ENCODE results near the gene PLIN5. TPM values are rescaled to one million over a fixed set of nuclear protein-coding genes. Genes with fewer than 3 reads are reported as not detected.

Gene PLIN5
- total RNA-seq, 1 donor from 2014 or later, result 62.5 TPM

DNA sequence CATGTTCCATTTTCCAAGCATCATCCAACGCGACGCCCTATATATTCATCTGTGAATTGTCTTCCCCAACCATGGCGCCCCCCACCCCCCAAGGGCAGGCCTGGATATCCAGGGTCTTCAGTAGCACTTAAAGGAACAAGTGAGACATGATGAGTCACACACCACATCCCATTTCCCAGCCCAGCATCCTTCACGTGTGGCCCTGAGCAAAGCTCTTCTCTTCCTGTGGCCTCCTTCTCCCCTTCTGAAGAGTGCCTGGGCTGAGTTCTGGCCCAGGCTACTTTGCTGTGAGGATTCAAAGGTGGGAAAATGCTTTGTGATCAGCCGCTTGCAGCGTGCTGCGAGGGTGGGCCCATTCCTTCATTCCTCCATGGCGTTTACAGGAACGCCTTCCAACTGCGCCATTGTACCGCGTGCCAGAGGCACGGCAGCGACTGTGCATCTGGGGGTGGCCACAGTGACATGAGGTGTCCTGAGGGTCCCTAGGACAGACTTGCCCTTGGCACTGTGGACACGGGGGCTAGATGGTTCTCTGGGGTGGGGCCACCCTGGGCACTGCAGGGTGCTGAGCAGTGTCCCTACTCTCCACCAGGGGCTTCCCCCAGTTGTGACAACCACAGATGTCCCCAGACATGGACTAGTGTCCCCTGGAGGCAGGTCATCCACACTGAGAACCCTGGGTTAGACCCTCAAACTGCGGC, 28.4 kb downstream of the PLIN5 start:
- no peak for DNase-seq (ENCODE audit: low spot score)

DNA sequence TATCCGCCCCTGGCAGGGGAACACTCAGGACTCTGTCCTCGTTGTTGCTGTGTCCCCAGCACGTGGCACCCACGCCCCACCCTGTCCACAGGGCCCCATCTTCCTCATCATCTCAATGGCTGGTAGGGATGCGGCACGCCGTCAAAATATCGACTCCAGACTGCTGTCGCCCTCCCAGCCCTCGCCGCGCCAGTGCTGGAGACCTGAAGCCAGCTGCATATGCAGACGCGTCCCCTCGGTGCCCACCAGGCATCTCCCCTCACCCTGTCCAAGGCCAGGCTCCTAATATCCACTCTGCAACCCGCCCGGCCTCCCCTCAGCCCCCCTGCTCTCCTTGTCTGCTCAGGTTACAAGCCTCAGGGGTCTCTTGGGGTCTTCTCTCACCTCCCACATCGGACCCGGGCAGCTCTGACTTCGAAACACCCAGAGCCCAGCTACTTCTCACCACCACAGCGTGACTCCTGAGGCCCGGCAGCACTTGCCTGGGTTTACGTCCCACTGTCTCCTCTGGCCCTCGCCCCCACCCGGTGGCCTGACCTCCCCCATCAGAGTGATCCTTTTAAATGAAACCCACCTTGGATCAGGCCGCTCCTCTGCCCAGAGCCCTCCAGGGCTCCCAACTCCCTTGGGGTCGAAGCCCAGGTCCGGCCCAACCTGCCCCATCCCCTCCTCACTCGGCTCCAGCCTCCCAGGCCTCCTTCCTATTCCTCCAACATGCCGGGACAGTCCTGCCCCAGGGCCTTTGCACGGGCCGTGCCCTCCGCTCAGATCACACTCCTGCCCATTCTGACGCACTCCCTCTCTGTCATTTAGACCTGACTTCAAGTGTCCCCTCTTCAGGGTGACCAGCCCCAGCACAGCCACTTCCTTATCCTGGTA, 29.2 kb downstream of the PLIN5 start:
- DNase-seq (ENCODE audit: low spot score), result no peak

DNA sequence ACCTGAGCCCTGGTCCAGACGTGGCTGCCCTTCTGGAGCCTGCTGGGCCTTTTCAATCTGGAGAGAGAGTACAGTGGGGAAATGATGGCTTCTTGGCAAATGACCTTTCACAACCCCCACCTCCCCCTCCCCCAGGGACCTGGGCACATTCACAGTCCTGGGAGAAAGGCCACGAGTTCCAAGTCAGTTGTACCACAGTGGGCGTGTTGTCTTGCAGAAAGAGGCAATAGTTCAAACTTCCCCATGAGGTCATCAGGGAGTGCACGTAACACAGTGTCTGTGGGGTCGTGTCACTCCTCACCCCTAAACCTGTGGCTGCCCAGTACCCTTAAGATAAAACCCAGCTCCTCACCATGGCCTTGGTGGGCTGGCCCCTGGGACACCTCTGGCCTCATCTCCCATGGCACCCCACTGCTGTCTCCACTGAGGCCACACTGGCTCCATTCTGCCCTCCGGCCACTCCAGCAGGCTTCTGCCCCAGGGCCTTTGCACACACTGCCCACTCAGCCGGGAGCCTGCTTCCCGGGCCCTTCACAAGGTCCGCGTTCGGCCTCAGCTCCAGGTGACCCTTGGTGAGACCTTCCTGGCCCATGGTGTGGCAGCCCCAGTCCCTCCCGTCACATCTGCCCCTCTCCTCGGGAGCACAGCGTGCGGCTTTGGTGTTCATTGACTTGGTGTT, 30.0 kb downstream of the PLIN5 start:
- DNase-seq (ENCODE audit: low spot score), result no peak

DNA sequence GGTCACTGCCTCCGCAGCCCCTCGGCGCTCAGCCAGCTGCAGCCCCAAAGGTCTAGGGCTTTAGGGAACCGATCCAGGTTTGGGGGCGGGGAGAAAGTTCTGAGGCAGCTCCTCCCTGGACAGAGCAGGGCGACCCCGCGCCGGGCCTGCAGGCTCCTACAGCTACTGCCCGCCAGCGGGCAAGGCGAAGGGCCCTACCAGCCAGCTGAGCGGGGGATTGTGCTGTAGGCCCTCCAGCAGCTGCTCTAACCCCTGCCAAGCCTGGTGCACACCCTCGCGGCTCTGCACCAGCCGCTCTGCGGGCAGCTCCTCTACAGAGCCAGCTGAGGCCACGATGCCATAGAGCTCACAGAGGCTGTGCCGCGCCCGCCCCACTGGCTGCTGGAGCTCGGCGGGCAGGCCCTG, 30.7 kb downstream of the PLIN5 start:
- DNase-seq (ENCODE audit: low spot score), result no peak

DNA sequence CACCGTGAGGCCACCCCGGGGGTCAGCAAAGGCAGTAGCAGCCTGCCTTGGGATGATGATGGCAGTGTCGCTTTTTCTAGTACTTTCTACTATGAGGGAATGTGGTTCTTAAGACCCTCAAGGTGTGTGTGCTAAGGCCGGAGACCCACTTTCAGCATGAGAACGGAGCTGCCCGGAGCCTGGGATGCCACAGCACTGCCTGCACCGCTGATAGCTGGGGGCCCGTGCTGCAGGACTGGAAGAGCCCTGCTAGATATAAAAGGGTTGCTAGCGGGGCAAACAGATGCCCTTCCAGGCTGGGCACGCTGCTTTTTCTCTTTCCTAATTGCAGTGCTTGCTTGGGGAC, 31.2 kb downstream of the PLIN5 start:
- DNase-seq (ENCODE audit: low spot score), result no peak

DNA sequence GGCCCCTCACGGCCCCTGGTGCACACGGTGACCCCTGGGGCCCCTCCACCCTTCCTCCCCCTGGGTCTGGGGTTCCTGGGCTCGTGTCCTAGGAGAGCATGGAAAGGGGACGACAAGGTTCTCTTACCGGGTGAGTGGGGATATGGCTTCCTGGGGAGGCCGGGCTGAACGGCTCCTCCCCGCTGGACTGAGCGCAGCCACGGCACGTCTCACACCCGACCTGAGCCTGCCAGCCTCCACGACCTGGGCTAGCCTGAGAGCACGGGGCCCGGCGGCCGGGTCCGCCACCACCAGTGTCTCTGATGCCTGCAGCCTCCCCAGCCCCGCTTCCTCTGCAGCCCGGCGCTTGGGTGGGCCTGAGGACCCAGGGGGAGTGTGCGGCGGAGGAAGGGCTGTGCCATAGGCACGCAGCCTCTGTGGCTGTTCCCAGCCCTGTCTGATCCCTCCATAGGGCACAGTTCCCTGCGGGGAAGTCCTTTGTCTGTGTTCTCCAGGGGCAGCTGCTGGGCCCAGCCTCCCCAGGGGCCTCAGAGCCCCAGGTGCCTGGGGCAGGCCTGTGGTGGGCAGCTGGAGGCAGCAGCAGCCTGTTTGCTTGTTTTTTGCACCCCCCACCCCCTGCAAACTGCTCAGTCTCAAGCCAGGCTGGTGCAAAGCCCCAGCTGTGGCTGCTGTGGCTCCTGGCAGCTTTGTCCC, 31.7 kb downstream of the PLIN5 start:
- DNase-seq (ENCODE audit: low spot score), result no peak

DNA sequence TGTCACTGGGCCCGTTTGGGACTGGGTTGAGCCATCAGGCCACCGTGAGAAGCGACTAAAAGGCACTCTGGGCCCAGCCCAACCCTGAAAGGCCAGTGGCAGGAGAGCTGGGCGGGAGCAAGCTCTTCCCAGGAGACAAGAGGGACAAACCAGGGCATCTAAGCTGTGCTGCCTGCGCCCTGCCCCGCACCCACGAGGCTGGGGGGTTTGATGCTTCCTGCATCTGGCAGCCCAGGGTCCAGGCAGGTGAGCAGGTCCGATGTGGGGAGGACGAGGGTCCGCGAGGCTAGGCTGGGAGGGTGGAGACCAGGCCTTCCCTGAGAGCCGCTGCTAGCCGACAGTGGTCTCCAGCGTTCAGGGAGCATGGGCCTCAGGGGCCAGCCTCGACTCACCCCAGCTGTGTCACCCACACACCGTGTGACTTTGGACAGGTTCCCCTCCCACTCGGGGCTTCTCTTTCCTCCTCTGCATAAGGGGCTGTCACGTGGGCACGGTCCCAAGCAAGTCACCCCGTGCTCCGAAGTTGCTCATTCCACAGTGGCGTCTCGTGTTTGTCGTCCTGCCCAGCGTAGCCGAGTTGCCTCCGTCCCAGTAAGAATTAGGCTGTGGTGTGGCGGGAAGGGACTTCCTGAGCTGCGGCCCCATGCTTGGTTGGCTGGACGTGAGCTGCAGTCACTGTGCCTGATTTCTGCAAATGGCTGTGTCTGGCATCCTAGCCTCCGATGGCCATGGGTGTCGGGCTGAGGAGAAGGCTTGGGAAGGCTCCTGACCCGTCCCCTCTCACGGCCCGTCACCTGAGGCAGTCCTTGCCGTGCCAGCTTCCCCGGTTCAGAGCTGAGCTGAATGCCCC, 32.5 kb downstream of the PLIN5 start:
- DNase-seq (ENCODE audit: low spot score), result no peak

DNA sequence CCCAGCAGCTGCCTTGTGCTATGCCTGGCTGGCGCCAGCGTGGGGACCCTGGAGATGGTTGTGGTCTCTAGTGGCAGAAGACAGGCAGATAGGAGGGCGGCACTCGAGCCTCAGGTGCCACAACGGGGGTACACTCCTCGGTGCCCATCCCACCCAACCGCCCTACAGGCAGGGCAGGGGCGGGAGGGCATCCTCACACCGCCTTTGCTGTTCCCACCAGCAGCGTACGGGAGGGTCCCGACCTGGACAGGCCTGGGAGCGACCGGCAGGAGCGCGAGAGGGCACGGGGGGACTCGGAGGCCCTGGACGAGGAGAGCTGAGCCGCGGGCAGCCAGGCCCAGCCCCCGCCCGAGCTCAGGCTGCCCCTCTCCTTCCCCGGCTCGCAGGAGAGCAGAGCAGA, 33.3 kb downstream of the PLIN5 start:
- no peak for DNase-seq (ENCODE audit: low spot score)

DNA sequence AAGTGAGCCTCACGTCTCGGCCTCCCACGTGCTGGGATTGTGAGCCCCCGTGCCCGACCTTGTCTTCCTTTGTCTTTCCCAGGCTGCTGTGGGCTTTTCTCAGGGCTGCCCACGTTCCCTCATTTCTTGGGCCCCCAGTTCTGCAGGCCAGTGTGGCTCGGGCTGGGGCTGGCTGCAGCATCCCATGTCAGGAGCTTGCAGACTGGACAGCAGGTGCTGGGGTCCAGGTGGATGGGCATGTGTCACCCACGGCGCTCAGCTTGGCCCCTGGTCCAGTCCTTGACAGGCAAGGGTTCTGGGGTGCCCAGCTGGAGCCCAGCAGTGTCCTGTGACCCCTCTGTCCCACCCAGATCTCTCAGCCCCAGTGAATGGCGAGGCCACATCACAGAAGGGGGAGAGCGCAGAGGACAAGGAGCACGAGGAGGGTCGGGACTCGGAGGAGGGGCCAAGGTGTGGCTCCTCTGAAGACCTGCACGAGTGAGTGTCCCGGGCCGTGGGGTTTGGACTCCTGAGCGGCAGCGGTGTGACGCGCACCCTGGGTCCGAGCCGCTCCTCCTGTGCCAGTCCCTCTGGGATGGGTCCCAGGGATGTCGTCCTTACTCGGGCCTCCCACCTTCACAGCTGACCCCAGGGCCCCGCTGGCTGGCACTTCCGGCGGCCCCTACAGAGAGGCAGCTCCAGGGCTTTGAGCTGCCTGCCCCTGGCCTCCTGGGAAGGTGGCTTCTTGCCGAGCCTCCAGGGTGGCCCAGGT, 34.0 kb downstream of the PLIN5 start:
- no peak for DNase-seq (ENCODE audit: low spot score)

DNA sequence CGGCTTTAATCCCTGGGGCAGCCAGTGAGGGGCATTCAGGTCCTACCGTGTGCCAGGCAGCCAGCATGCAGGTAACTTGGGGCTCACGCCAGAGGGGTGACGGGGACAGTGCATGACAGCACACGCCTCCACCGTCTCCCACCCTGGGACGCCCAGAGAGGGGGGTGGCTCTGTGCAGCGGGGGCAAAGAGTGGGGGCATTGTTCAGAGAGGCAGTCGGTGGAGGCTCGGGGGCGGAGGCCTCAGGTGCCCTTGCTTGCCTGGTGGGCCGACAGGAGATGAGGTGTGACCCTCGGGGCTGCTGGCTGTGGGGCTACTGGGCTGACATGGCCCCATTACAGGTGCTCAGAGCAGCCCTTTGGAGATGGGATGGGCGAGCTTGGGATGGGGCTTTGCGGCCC, 35.2 kb downstream of the PLIN5 start:
- no peak for DNase-seq (ENCODE audit: low spot score)

DNA sequence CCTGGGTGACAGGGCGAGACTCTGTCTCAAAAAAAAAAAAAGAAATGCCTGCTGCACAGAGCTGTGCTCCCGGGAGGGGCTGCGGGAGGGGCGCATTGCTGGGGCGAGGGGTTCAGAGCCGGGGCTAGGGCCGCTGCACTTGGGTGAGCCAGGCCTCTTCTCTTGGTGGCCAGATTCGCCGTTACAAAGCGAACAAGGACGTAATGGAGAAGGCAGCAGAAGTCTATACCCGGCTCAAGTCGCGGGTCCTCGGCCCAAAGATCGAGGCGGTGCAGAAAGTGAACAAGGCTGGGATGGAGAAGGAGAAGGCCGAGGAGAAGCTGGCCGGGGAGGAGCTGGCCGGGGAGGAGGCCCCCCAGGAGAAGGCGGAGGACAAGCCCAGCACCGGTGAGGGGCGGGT, 35.7 kb downstream of the PLIN5 start:
- no peak for DNase-seq (ENCODE audit: low spot score)

DNA sequence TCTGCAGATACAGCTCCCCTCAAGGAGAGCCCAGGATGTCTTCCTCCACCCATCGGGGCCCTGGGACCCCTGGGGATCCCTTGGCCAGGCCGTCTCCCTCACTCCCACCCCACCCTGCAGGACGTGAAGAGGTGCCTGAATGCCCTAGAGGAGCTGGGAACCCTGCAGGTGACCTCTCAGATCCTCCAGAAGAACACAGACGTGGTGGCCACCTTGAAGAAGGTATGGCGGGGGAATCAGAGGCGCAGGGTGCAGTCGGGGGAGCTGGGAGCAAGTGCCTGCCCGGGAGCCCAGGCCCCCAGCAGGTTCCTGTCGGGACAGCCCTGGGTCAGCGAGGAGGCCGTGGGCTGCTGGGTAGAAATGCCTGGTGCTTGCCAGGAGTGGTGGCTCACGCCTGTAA, 36.3 kb downstream of the PLIN5 start:
- DNase-seq (ENCODE audit: low spot score), result no peak

DNA sequence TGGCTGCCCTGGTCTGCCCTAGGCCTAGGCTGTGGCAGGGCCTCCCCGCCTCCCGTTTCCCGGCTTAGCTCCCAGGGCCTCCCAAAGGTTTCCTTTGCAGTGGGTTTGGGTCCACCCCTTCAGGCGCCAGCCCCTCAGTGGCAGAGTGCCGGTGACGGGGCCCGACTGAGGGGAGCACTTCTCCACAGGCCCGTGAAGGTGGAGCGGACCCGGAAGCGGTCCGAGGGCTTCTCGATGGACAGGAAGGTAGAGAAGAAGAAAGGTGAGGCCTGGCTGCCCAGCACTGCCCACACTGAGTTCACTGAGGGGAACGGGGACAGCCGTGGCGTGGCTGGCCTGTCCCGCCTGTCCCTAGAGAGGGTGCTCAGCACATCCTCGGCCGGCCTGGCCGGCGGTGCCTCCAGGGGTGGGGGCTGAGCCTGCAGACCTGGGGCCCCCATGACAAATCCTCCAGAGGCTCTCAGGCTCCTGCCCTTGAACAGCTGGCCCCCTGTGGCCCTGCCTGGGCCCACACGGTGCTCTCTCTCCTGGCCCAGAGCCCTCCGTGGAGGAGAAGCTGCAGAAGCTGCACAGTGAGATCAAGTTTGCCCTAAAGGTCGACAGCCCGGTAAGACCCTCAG, 37.1 kb downstream of the PLIN5 start:
- no peak for DNase-seq (ENCODE audit: low spot score)

DNA sequence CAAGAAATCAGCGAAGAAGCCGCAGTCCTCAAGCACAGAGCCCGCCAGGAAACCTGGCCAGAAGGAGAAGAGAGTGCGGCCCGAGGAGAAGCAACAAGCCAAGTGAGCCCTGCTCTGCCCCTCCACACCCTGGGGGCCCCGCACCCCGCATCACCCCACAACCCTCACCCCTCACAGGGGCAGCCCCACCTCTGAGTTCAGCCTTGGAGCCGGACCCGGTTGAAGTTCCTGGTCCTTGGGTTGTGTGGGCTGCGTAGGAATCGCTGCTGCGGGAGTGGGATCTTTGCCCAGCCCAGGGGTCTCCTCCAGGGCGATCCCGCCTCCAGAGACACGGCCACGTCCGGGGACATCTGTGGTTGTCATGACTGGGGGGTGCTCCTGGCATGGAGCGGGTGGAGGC, 38.7 kb downstream of the PLIN5 start:
- no peak for DNase-seq (ENCODE audit: low spot score)

DNA sequence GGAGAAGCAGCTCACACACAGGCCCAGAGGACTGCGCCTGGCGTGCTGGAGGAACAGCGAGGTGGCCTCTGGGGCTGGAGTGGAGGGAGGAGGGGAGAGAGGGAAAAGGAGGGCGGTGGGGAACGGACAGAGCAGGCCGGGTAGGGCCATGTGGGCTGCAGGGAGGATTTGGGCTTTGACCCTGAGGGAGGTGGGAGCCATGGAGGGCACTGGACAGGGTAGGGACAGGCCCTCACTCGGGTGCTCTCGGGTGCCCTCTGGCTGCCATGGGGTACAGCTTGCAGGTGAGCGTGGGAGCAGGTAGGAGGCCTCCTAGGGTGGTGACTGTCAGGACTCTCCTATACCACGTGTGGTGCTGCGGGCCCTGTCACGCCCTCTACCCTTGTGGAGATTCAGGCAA, 39.6 kb downstream of the PLIN5 start:
- no peak for DNase-seq (ENCODE audit: low spot score)

DNA sequence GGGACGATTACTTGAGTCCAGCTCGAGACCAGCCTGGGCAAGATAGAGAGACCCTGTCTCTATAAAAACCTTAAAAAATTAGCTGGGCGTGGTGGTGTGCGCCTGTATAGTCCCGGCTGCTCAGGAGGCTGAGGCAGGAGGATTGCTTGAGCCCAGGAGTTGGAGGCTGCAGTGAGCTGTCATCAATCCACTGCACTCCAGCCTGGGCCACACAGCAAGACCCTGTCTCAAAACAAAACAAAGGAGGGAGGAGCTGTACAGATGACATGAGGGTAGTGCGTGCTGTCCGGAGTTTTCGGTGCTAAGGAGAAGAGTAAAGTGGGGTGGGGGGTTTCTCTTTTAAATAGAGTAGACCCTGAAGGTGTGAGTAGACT, 40.3 kb downstream of the PLIN5 start:
- no peak for DNase-seq (ENCODE audit: low spot score)

DNA sequence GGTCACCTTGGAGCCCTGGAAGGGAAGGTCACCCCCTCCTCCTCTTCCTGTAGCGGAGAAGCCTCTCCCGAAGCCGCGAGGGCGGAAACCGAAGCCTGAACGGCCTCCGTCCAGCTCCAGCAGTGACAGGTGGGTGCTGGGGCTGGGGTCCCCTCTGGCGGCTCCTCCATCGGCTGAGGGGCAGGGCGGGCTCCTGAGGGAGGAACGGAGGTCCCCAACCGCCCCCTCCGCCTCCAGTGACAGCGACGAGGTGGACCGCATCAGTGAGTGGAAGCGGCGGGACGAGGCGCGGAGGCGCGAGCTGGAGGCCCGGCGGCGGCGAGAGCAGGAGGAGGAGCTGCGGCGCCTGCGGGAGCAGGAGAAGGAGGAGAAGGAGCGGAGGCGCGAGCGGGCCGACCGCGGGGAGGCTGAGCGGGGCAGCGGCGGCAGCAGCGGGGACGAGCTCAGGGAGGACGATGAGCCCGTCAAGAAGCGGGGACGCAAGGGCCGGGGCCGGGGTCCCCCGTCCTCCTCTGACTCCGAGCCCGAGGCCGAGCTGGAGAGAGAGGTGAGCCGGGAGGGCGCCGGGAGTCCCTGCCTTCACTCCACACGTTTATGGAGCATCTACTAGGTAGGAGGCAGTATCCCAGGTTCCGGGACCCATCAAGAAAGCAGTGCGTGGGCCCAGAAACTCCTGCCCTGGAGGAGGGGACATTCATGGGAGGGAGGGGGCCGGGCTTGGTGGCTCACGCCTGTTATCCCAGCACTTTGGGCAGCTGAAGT, 40.9 kb downstream of the PLIN5 start:
- no peak for DNase-seq (ENCODE audit: low spot score)

DNA sequence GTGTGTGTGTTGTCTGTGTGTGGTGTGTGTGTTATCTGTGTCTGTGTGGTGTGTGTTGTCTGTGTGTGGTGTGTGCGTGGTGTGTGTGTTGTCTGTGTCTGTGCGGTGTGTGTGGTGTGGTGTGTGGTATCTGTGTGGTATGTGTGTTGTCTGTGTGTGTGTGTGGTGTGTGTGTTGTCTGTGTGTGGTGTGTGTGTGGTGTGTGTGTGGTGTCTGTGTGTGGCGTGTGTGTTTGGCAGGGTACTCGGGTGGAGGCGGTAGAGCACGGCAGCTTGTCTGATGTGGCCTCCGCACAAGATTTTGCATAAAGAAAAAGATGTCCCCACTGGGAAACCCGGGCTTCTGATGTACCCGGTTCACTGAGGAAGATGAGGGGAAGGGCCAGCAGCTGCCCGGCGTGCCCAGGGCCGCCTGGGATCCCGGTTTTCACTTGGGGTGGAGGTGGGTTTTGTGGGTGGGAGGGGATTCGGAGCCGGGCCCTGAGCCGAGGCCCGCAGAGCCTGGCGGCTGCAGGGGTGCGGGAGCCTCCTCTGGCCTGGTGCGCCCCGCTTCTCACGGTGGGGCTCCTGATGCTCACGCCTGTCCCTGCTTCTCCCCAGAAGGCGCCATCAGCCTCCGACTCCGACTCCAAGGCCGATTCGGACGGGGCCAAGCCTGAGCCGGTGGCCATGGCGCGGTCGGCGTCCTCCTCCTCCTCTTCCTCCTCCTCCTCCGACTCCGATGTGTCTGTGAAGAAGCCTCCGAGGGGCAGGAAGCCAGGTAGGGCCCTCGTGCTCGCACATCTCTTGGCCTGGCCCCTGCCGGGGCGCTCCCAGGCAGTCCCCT, 41.7 kb downstream of the PLIN5 start:
- no peak for DNase-seq (ENCODE audit: low spot score)
